ENCODE data around the gene ASIC4. TPM values are rescaled to one million over a fixed set of nuclear protein-coding genes. Genes with fewer than 3 reads are reported as not detected.

ASIC4 gene
- total RNA-seq, 1 experiment from 2014 or later, result not detected

DNA sequence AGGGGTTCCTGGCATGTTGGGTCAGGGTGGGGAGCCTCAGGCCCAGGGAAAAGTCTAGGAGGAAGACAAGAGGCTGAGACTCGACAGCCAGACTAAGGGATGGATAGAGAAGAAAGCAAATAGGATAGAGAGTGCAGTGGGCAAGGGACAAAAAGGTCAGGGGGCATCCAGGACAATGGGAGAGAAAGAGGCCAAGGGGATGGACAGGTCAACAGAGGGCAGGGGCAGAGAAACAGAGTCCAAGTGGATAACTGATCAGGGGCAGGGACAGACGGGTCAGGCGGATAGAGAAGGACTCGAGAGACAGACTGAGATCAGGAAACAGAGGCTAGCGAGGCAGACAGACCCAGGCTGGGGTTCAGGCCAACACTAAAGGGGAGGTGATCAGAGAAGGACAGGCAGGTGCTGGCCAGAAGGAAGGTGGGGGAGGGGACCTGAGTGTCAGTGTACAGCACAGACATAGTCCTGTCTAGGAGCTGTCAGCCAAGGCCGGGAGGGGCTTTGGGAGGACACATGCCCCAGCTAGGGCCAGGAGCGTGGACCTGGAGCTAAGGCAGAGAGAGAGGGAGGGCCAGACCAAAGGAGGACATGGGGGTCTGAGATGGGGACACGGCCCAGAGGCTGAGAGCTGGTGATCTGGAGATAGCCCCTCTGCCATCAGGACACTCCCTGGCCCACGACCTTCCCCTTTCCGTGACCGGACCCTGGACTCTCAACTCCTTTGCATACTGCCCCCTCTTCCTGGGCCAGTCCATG is 12.2 kb downstream of the ASIC4 start:
- in situ Hi-C loops (cut with HindIII; ENCODE audit: low sequenced_read_pairs), result no loop called here
- DNase-seq (ENCODE audit: low spot score), result no peak

DNA sequence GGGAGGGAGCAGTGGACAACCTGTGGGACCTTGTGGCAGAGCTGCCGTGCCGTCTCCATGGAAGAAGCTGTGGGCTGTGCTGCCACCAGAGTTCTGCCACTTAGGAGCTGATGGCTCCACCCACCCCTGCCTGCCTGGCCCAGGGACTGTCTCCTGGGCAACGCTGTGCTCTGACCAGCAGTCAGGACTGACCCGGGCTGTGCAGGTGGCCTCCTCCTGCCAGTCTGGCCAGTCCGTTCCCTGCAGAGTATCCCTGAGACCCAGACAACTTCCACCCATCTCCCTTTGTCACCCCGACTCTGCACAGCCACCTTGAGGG is 12.8 kb downstream of the ASIC4 start:
- in situ Hi-C loops (cut with HindIII; ENCODE audit: low sequenced_read_pairs), result no loop called here
- peak; percentile 60 for DNase-seq (ENCODE audit: low spot score)

- in situ Hi-C loops (cut with HindIII; ENCODE audit: low sequenced_read_pairs), result no loop called here
- no peak for DNase-seq (ENCODE audit: low spot score)
Measured at GRCh38 chr2:219527472-219527871, 13.2 kb downstream of the ASIC4 start.

DNA sequence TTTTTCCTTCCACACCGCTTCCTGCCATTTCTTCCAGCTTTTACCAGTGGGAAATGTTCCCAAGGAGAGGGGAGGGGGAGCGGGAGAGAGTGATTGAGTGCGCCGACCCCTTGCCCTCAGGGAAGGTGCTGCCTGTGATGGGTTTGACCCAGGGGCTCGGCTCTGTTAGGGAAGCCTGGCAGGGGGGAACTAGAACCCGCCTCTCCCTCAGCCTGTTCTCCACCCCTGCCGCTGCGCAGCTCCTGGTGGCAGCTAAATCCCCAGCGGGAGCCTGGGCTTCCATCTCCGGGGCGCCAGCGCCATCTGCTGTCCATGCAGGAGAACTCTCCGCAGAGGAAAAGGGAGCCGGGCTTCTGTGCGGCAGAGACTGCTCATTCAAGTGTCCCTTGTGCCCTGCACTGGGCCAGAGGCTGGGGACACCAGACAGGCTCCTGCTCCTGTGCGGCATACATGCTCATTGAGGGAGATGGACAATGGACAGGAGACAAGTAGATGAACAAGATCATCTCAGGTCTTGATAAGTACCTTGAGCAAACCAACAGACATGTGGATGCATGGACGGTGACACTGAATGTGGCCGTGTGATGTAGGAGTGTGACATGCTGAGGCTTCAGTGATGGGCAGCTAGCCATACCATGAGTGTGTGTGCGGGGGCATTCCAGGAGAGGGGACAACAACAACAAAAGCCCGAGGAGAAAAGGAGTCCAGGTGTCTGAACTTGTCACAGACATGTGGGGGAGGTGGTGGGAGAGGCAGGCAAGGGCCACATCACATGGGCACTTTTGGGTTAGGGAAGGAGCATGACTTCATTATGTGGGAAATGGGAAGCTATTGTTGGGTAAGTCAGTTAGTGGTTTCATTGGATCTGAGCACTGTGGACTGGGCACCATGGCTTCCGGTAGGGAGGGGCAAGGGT is 16.0 kb downstream of the ASIC4 start:
- in situ Hi-C loops (cut with HindIII; ENCODE audit: low sequenced_read_pairs), result no loop called here
- DNase-seq (ENCODE audit: low spot score), result peak; percentile 92

- no peak for DNase-seq (ENCODE audit: low spot score)
- in situ Hi-C loops (cut with HindIII; ENCODE audit: low sequenced_read_pairs), result no loop called here
Measured at GRCh38 chr2:219531639-219532377, 17.5 kb downstream of the ASIC4 start.

- in situ Hi-C loops (cut with HindIII; ENCODE audit: low sequenced_read_pairs), result no loop called here
- DNase-seq (ENCODE audit: low spot score), result no peak
Measured at GRCh38 chr2:219532378-219532649, 18.0 kb downstream of the ASIC4 start.

GRCh38 chr2:219533930-219534661 is 19.8 kb downstream of the ASIC4 start:
- peak; percentile 71 for DNase-seq (ENCODE audit: low spot score)
- in situ Hi-C loops (cut with HindIII; ENCODE audit: low sequenced_read_pairs), result no loop called here

DNA sequence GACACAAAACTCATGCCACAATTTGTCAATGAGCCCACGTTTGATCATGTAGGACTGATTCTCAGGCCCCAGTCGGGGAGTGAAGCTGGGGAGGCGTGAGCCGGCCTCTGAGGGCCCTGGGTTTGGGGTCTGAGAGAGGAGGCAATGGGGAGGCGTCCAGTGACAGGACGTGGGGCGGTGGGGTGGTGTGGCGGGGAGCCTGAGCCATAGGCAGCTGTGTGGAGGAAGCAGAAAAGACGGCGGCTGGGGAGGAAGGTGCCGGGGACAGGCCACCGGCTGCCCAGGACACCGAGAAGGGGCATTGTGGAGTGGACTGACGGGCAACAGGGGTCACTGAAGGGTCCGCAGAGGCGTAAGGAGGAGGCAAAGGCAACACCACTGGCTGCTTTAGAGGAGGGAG is 22.1 kb downstream of the ASIC4 start:
- DNase-seq (ENCODE audit: low spot score), result no peak
- in situ Hi-C loops (cut with HindIII; ENCODE audit: low sequenced_read_pairs), result no loop called here

DNA sequence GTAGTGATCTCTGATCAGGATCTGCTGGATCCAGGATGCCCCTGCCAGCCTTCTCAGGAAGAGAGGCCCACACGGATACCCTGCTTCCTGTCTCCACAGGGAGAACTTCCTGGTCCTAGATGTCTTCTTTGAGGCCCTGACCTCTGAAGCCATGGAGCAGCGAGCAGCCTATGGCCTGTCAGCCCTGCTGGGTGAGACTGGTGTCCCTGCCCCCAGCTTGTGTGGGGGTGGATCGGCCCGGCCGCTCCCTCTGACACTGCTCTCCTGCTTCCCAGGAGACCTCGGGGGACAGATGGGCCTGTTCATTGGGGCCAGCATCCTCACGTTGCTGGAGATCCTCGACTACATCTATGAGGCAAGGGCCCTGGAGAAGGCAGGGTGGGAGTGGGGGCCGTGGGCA is 22.7 kb downstream of the ASIC4 start:
- DNase-seq (ENCODE audit: low spot score), result no peak
- in situ Hi-C loops (cut with HindIII; ENCODE audit: low sequenced_read_pairs), result no loop called here

GRCh38 chr2:219537657-219538488 is 23.6 kb downstream of the ASIC4 start:
- in situ Hi-C loops (cut with HindIII; ENCODE audit: low sequenced_read_pairs), result no loop called here
- no peak for DNase-seq (ENCODE audit: low spot score)

DNA sequence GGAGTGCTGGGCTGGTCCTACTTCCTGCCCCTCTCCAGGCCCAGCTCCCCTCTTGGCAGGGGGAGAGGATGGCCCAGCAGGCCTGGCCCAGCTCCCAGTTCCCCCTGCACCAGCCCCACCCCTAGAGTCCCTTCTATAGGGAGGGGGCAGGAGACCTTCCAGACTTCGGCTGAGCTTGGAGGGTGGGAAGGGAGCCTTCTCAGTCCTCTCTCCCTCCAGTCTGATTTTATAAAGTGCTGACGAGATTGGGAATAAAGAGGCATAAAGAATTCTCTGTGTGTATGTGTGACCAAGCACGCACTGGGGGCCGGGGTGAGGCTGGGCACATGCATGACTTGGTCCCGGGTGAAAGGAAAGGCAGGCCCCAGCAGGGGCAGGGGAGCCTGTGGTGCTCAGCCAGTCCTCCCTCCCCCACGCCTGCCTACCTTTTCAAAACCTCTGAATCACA is 24.2 kb downstream of the ASIC4 start:
- no peak for DNase-seq (ENCODE audit: low spot score)
- in situ Hi-C loops (cut with HindIII; ENCODE audit: low sequenced_read_pairs), result no loop called here

DNA sequence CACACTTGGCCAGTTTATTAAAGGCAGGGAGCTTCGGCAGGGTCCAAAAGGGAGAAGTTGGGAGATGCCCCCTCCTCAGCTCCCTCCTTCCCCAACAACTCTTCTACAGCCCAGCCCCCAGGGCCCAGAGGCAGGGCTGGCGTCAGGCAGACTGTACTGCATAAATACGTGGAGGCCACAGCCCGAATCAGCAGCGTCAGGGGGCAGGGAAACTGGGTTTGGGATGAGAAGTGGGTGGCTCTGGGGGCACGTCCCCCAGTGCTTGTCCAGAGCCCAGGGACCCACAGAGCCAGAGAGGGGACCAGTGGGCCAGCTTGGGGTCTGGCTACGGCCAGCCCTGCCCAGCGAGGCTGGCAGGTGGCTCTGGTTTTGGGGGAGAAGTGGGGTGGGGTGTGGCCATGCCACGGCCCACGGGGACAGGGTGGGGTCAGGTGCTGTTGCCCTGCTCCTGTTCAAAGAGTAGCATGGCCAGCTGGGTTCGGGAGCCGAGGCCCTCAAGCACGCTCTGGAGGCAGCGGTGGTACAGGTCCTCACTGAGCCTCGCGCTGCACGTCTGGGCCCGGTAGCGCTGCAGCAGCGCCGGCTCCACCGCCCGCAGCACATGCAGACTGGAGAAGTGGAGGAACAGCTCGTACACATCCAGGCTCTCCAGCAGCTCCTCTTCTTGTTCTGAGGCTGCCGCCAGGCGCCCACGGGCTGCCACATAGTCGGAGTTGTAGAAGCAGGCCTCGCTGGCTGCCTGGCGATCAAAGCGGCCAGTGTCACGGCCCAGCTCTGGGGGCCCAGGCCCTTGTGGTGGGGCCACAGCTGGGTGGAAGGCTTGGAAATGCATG is 24.9 kb downstream of the ASIC4 start:
- in situ Hi-C loops (cut with HindIII; ENCODE audit: low sequenced_read_pairs), result no loop called here
- DNase-seq (ENCODE audit: low spot score), result no peak

- in situ Hi-C loops (cut with HindIII; ENCODE audit: low sequenced_read_pairs), result no loop called here
- no peak for DNase-seq (ENCODE audit: low spot score)
Measured at GRCh38 chr2:219539926-219540678, 25.8 kb downstream of the ASIC4 start.

DNA sequence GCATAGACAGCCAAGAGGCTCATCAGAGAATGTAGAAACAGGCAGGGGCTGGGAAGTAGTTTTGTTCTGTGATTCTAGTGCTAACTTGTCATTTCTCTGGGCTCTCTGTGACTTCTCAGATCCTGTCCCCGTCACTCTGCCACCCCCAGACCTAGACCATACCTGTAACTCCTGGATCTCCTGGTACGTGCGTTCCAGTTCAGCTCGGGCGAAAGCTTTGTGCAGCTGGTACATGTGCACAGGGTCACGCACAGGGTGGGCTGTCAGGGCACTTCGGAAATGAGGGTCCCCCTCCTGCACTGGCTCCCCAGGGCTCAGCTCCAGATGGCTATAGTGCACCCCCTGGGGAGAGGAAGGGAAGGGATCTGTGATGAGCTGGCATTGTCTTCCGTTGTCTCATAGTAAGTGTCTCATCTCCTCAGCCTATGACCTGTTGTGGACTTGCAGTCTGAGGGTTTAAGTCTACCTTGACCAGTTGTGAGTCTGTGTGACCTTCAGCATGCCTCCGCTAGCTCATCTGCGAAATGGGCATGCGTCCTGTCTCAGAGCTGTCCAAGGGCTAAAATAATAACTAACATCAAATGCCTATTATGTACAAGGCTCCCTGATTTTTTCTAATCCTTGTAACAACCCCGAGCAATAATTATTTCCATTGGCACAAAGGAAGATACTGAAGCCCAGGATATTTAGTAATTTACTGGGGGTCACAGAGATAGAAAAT is 26.7 kb downstream of the ASIC4 start:
- in situ Hi-C loops (cut with HindIII; ENCODE audit: low sequenced_read_pairs), result no loop called here
- no peak for DNase-seq (ENCODE audit: low spot score)

GRCh38 chr2:219541611-219542180 is 27.4 kb downstream of the ASIC4 start:
- in situ Hi-C loops (cut with HindIII; ENCODE audit: low sequenced_read_pairs), result no loop called here
- DNase-seq (ENCODE audit: low spot score), result peak; percentile 83

DNA sequence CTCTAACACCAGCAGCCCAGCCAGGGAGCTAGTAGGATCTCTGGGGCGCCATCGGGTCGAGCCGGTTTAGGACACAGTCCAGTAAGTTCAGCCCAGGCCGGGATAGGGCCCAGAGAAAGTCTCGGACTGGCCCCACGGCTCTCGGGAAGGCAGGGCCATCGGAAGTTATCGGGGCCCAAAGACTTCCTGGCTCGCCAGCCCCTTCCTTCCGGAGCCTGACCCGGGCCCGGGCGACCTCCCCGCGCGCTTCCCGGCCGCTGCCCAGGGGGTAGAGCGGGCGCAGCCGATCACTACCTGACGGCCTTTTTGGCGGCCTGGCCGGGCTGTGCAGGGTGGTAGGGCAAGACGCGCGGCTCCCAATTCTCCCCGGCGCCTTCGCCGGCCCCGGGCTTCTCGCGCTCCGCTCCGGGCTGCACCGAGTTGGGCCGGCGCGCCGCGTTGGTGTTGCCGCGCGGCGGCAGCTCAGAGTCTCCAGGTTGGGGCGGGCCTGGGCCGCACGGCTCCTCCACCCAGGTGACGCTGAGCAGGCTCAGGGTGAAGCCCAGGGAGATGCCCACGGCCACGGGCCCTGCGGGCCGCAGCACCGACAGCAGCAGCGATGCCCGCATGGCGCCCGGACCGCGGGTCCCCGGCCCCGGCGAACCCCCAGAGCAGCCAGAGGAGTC is 28.8 kb downstream of the ASIC4 start:
- in situ Hi-C loops (cut with HindIII; ENCODE audit: low sequenced_read_pairs), result no loop called here
- DNase-seq (ENCODE audit: low spot score), result peak; percentile 56
